Measurements from ENCODE around the gene KCNMB1.

GRCh38 chr5:170342153-170342725, 46.9 kb downstream of the KCNMB1 start:
- TF ChIP-seq, protein P1, sequence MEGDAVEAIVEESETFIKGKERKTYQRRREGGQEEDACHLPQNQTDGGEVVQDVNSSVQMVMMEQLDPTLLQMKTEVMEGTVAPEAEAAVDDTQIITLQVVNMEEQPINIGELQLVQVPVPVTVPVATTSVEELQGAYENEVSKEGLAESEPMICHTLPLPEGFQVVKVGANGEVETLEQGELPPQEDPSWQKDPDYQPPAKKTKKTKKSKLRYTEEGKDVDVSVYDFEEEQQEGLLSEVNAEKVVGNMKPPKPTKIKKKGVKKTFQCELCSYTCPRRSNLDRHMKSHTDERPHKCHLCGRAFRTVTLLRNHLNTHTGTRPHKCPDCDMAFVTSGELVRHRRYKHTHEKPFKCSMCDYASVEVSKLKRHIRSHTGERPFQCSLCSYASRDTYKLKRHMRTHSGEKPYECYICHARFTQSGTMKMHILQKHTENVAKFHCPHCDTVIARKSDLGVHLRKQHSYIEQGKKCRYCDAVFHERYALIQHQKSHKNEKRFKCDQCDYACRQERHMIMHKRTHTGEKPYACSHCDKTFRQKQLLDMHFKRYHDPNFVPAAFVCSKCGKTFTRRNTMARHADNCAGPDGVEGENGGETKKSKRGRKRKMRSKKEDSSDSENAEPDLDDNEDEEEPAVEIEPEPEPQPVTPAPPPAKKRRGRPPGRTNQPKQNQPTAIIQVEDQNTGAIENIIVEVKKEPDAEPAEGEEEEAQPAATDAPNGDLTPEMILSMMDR (IDR thresholded peaks at IDR 0.05; ENCODE audit: low read depth, low read length, poor library complexity, severe bottlenecking) = no peak
- no peak for TF ChIP-seq EZH2phosphoT487 (IDR thresholded peaks at IDR 0.05; ENCODE audit: borderline replicate concordance, low read length)
